Osteocyte (in vitro differentiated cells): ENCODE measurements around the gene CRIP1. TPM values are rescaled to one million over a fixed set of nuclear protein-coding genes. Genes with fewer than 3 reads are reported as not detected.

Experiments
- DNase-seq: peaks from one replicate; pipeline ENCODE4 v3.0.0; 2021; ENCODE audit warnings: mixed read lengths; ENCODE audit not compliant: unreplicated experiment; ENCODE audit errors: extremely low spot score
- H3K27ac Mint-ChIP-seq: one replicate; pipeline ENCODE4 v1.8.0; 2021; ENCODE audit warnings: mild to moderate bottlenecking, mixed read lengths; ENCODE audit not compliant: unreplicated experiment
- H3K27me3 Mint-ChIP-seq: one replicate; pipeline ENCODE4 v1.8.0; 2021; ENCODE audit warnings: mixed read lengths; ENCODE audit not compliant: unreplicated experiment
- H3K36me3 Mint-ChIP-seq: one replicate; pipeline ENCODE4 v1.8.0; 2021; ENCODE audit warnings: mixed read lengths; ENCODE audit not compliant: unreplicated experiment
- H3K4me1 Mint-ChIP-seq: one replicate; pipeline ENCODE4 v1.8.0; 2021; ENCODE audit warnings: mixed read lengths; ENCODE audit not compliant: unreplicated experiment
- H3K4me3 Mint-ChIP-seq: one replicate; pipeline ENCODE4 v1.8.0; 2021; ENCODE audit warnings: mild to moderate bottlenecking, moderate library complexity, mixed read lengths; ENCODE audit not compliant: unreplicated experiment
- H3K9me3 Mint-ChIP-seq: one replicate; pipeline ENCODE4 v1.8.0; 2021; ENCODE audit warnings: mixed read lengths; ENCODE audit not compliant: unreplicated experiment
- CTCF ChIP-seq: fragments of 200-600 bp; sonication (generic); IDR thresholded peaks from 2 replicates; pipeline ENCODE4 v1.5.0; 2021; ENCODE audit warnings: antibody characterized with exemption, mild to moderate bottlenecking, moderate library complexity
- total RNA-seq: library from RNA; stranded (reverse); gene quantifications from 2 replicates; pipeline ENCODE4 v1.2.1, GENCODE V29; 2021

The CRIP1 gene
- total RNA-seq, 1 donor from 2014 or later, result 31.0 TPM

GRCh38 chr14:105533391-105533790 is 46.7 kb downstream of the CRIP1 start:
- no peak for TF ChIP-seq CTCF

GRCh38 chr14:105533811-105534498 is 47.3 kb downstream of the CRIP1 start:
- Mint-ChIP-seq H3K9me3 (no peaks in the 10 kb centered on the region), H3K36me3 (no peaks in the 10 kb centered on the region), H3K4me3 (no peak overlapping the region), H3K4me1 (no peaks in the 10 kb centered on the region), H3K27me3 (peaks cover 6% of the 10 kb centered on the region), H3K27ac (no peak overlapping the region)
- TF ChIP-seq CTCF, result no peak
- DNase-seq, result no peak

More at GRCh38 chr14:105533391-105533790, 46.7 kb downstream of the CRIP1 start:
- no peaks in the 10 kb centered on the region for H3K4me1 Mint-ChIP-seq
- DNase-seq, result no peak
- peaks cover 6% of the 10 kb centered on the region for H3K27me3 Mint-ChIP-seq
- H3K36me3 Mint-ChIP-seq, result no peaks in the 10 kb centered on the region
- no peak overlapping the region for H3K27ac Mint-ChIP-seq
- no peaks in the 10 kb centered on the region for H3K9me3 Mint-ChIP-seq
- no peak overlapping the region for H3K4me3 Mint-ChIP-seq

- DNase-seq, result no peak
- no peak overlapping the region for H3K27ac Mint-ChIP-seq
- no peaks in the 10 kb centered on the region for H3K36me3 Mint-ChIP-seq
- peaks cover 6% of the 10 kb centered on the region for H3K27me3 Mint-ChIP-seq
- no peak for TF ChIP-seq CTCF
- H3K4me1 Mint-ChIP-seq, result no peaks in the 10 kb centered on the region
- no peak overlapping the region for H3K4me3 Mint-ChIP-seq
- H3K9me3 Mint-ChIP-seq, result no peaks in the 10 kb centered on the region
Measured at GRCh38 chr14:105534586-105534985, 47.9 kb downstream of the CRIP1 start.

- no peak for DNase-seq
Measured at GRCh38 chr14:105536051-105536450, 49.4 kb downstream of the CRIP1 start.

More at GRCh38 chr14:105536051-105536450, 49.4 kb downstream of the CRIP1 start:
- H3K27me3 Mint-ChIP-seq, result peaks cover 6% of the 10 kb centered on the region
- H3K27ac Mint-ChIP-seq, result no peak overlapping the region
- no peak overlapping the region for H3K4me3 Mint-ChIP-seq
- no peaks in the 10 kb centered on the region for H3K9me3 Mint-ChIP-seq
- TF ChIP-seq CTCF, result no peak
- no peaks in the 10 kb centered on the region for H3K36me3 Mint-ChIP-seq
- no peaks in the 10 kb centered on the region for H3K4me1 Mint-ChIP-seq
